HG03432 (cell line): ENCODE results near the gene EIF4G3.
"Not testable (repeated sequence)": the region's sequence is repeated elsewhere in the genome, so short reads cannot be mapped to it uniquely, and the experiment has no call there.

Source experiments
- ATAC-seq: cut with Tn5 transposase; IDR thresholded peaks from one replicate; pipeline ENCODE4 v1.9.1; 2021; ENCODE audit warnings: mild to moderate bottlenecking, moderate library complexity; ENCODE audit not compliant: unreplicated experiment

EIF4G3 gene, protein sequence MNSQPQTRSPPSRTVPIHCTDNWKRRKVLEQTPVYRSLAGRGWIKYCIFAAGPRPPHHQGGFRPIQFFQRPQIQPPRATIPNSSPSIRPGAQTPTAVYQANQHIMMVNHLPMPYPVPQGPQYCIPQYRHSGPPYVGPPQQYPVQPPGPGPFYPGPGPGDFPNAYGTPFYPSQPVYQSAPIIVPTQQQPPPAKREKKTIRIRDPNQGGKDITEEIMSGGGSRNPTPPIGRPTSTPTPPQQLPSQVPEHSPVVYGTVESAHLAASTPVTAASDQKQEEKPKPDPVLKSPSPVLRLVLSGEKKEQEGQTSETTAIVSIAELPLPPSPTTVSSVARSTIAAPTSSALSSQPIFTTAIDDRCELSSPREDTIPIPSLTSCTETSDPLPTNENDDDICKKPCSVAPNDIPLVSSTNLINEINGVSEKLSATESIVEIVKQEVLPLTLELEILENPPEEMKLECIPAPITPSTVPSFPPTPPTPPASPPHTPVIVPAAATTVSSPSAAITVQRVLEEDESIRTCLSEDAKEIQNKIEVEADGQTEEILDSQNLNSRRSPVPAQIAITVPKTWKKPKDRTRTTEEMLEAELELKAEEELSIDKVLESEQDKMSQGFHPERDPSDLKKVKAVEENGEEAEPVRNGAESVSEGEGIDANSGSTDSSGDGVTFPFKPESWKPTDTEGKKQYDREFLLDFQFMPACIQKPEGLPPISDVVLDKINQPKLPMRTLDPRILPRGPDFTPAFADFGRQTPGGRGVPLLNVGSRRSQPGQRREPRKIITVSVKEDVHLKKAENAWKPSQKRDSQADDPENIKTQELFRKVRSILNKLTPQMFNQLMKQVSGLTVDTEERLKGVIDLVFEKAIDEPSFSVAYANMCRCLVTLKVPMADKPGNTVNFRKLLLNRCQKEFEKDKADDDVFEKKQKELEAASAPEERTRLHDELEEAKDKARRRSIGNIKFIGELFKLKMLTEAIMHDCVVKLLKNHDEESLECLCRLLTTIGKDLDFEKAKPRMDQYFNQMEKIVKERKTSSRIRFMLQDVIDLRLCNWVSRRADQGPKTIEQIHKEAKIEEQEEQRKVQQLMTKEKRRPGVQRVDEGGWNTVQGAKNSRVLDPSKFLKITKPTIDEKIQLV (N-terminal part only)

DNA sequence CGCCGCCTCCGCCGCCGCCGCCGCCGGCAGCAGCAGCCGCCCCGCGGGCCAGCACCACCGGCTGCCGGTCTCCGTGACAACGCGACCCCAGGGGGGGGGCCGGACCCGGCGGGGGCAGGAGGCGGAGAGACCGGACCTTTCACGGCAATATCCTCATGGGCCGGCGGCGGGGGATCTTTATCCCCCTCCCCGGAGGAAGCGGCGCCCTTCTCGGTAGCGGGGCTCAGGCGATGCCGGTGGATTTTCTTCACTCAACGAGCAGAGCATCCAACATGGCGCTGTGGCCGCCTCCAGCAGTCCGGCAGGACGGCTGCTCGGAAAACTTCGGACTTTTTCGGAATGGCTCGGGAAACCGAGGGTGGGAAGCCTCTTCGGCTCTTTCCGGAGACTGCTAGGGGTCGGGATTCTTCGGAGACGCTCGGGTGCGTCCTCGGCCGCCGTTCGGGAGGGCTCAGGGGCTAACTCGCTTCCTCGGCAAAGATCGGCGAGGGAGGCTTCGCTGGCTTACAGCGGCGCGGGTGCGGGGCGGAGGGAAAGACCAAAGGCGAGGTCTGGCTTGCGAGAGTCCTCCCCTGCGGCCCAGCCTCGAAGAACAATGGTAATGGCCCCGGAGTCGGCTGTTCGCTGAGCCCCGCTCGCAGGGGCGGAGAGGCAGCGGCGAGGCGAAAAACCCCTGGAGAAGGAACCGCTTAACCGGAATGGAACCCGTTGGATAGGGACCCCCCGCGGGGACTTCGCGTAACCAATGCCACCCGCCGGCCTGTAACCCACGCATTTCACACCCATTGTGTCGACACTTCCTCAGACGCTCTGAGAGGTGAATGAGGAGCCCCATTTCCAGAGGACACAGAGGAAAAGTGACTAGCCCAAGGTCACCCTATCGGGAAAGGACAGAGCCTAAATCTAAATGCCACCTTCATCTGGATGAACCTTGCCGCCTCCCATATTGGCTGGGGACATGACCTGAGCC is at the start of gene EIF4G3:
EIF4G3 (minus strand) TSS at position 312 of the 970 bp plus-strand sequence. CDS start 174,155 bp downstream, outside the sequence.
- peak; percentile 87 for ATAC-seq

DNA sequence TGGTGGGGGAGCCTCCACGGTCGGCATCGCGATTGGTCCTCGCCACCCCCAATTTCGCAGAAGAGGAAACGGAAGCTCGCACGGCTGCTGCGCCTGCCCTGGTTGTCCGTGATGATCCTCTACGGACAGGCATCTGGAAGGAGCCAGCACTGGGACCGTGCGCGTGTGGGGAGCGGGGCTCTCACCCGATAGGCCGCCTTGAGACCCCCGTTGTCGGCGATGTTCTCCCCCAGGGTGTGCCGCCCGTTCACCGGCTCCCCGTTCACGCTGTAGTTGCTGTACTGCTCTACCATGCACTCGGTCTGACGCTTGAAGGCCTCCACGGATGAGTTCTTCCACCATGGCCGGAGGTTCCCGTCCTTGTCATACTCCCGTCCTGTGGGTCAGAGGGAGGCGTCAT is 48.4 kb upstream of the EIF4G3 start:
- no peak for ATAC-seq

DNA sequence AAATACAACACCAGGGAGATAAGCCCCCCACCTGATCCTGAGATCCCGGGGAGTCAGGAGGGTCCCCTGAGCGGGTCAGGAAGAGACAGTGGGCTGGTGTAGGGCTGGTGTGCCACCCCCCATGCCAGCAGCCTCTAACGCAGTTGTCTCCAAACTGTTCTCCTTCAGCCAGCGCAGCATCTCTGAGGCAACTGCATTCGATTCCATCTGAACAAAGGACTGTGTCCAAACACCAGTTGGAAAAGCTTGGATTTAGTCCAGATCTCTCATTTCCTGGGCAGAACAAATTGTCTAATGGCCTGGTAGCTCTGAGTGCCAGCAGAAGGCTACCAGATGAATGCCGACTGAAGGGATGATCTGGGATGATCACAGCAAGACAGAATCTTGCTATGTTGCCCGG is 44.1 kb upstream of the EIF4G3 start:
- no peak for ATAC-seq

DNA sequence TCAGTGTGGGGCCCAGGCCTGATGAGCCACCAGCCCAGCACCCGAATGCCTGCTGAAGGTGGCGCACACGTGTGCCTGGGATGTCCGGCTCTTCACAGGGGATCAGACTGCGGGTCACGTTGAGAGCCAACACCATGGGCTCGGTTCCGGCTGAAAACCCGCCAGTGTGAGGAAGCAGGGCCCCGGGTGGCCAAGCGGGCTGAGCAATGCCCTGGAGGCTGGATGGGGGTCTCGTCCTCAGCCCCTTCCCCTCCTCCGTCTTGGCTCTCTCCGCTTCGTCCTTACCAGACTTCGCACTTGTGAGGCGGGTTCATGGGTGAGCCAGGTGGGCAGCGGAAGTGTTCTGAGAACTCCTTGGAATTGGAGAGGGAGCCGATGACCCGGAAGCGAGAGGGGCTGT is 43.0 kb upstream of the EIF4G3 start:
- no peak for ATAC-seq

DNA sequence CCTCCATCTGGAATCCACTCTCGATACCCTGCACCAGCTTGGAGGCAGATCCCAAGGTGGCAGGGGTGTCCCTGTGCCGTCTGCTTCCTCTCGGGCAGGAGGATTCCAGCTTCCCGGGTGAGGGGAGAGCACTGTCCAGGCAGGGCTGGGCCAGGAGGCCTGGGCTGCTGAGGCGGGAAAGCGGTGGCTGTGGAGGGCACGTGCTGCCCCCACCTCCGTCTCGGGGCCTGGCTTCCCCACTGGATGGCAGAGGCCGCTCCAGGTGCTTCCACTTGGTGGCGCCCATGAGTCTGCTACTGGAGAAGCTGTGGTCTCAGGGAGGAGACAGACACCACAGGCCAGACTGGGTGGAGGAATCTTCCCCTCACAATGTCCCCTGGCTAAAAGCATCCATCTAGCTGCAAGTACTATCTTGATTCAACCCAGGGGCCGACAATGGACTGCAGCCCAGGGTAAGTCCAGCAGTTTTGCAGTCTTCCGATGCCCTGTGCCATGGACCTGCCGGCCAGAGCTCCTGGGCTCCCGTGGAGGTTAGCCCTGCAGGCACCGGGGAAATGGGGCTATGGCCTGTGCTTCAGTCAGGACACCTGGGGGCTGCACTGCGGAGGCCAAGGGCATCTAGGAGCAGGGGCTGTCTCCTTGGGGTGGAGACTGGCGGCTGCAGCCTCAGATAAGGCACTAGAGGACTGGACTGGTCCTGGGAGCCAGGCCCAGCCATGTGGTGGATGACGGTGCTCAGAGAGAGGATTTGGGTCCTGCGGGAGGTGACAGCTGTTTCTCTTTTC is 41.3 kb upstream of the EIF4G3 start:
- no peak for ATAC-seq

DNA sequence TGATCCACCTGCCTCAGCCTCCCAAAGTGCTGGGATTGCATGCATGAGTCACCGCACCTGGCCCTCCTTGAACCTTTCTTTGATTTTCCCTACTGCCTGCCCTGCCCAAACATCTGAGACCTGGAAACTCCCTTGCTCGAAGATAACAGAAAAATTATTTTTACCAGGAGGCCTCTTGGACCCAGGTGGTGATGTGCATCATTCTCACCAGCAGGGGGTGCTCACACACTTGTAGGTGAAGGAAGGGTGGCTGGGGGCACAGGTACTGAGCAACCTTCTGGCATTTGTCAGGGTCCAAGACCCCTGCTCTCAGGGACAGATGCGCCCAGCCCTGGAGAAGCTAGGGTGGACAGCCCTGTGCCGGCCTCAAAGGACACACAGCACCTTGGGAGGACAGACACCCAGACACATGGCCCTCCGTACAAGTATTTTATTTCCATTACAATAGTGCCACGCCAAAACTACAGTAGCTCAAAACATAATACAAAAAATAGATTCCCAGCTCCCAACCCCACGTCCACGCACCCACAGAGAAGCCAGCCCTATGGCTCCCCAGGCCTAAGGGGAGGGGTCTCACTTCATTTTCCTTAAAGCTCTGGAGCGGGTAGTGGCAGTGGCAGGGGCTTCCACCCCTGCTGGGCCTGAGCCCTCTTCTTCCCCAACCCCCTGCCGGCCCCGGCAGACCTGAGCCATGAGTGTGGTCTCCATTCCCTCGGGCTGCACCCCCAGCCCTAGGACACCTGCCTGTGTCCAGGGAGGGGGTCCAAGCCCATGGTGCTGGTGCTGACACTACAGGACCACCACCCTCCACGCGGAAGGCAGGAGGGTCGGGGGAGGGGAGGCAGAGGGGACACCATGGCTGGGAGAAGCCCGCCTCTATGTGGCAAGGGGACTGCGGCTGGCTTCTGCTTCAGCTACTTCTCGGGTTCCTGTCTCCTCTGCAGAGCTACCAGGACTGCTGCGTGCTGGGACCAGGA is 40.4 kb upstream of the EIF4G3 start:
- ATAC-seq: no peak

DNA sequence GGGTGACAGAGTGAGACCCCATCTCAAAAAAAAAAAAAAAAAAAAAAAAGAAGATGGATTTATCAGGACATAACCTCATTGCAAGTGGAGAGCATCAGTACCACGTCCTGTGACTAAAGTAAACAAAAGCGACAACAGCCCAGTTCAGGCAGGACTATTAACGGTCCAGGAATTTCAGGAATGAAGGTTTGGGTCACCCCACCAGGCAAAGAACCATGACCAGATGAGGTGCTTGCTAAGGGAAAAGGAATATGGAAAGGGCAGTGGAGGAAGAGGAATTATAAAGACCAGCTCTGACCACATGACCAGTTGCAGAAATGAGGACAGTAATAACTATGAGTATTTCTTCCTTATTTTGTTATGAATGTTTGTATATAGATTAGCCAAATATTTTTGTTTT is 35.4 kb upstream of the EIF4G3 start:
- ATAC-seq: no peak

DNA sequence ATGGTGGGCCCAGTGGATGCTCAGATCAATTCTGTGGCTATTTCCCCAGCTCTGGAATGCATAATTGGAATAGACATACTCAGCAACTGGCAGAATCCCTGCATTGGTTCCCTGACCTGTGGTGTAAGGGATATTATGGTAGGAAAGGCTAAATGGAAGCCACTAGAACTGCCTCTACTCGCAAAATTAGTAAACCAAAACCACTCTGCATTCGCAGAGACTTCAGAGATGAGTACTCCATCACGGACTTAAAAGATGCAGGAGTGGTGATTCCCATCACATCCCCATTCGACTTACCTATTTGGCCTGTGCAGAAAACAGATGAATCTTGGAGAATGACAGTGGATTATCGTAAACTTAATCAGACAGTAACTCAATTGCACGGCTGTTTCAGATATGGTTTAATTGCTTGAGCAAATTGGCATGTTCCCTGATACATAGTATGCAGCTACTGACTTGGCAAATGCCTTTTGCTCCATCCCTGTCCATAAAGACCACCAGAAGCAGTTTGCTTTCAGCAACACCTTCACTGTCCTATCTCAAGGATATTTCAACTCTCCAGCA is 31.5 kb upstream of the EIF4G3 start:
- not testable (repeated sequence) for ATAC-seq

DNA sequence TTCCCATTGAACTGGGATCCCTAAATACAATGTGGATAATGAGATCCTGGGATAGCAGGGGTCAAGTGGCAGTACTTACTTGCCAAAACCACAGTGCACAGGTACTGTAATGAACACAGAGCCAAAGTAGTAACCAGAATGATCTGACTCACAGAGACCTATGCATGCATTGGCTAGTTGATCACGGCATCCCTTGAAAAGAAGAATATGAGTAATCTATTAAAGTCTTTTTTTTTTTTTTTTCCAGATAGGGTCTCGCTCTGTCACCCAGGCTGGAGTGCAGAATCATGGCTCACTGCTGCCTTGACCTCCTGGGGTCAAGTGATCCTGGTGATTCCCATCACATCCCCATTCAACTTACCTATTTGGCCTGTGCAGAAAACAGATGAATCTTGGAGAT is 29.4 kb upstream of the EIF4G3 start:
- no peak for ATAC-seq

DNA sequence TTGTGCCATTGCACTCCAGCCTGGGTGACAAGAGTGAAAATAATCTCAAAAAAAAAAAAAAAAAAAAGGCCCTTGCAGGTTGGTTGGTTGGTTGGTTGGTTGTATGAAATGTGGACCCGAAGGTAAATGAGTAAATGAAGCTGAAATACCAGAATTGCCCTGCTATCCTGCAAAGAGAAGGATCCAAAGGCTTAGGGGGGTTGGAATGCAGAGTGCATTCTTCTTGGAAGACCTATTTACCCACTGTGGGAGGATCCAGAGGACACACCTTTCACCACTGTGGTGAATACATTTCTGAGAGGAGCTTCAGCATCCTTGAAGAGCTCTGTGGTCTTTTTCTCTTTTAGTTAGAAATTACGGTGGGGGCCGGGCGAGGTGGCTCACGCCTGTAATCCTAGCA is 28.7 kb upstream of the EIF4G3 start:
- no peak for ATAC-seq

DNA sequence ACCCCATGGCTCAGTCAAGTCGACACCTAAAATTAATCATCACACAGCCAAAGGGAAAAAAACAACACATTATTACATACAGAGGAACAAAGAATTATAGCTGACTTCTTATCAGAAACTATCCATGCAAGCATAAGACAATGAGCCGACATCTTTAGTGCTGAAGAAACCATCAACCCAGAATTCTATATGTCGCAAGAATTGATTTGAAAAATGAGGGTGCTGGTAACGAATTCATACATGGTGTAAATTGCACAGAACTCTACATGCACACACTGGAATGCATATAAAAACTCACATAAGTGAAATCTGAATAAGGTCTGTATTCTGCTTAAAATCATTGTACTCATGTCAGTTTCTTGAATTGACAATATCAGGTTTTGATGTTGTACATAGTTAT is 25.0 kb upstream of the EIF4G3 start:
- no peak for ATAC-seq

DNA sequence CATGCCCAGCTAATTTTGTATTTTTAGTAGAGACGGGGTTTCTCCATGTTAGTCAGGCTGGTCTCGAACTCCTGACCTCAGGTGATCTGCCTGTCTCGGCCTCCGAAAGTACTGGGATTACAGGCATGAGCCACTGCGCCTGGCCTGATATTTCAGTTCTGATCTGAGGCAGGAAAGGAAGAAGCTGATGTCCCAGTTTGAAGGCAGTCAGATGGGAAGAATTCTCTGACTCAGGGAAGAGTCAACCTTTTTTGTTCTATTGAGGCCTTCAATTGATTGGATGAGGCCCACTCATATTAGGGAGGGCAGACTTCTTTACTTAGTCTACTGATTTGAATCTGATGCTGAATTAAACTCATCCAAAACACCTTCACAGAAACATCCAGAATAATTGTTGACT is 24.5 kb upstream of the EIF4G3 start:
- not testable (repeated sequence) for ATAC-seq

DNA sequence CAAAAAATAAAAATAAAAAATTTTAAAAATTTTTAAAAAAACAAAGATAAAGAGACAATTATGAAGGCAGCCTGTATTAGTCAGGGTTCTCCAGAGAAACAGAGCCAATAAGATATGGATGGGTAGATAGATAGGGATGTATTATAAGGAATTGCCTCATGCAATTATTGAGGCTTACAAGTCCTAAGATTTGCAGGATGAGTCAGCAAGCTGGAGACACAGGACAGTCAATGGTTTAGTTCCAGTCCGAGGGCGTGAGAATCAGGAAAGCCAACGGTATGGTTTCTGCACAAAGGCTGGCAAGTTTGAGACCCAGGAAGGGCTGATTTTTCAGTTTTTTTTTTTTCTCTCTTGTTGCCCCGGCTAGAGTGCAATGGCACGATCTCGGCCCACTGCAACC is 24.1 kb upstream of the EIF4G3 start:
- ATAC-seq: no peak

DNA sequence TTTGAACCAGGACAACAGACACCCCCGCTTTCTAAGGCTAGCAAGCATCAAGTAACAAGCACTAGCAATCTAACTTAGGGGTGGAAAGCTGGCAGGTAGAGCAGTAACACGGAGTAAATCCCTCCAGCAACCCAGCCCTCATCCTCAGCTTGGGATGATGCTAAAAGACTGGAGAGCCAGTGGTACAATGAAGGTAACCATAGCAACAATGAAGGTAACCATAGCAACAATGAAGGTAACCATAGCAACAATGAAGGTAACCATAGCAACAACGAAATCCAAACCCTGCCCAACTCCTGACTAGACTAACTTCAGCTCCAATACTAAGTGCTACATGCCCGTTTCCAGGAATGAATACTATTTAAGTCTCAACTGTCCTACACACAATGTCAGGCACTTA is 22.2 kb upstream of the EIF4G3 start:
- no peak for ATAC-seq

DNA sequence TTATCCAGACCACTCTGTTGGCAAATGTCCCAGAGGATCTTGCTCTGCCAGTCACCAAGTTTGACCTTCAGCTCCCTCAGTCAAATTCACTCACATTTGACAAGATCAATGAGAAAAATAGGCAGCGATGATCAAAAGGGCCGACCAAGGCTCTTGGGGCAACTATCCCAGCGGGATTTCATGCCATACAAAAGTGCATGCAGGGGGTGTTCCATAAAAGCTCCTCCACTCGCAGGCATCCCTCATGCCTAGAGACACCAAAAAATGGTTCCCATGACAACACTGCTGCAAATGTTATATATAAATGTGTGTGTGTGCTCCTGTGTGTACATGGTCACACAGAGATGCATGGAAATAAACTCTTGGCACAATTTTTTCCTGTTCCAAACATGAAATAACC is 16.2 kb upstream of the EIF4G3 start:
- ATAC-seq: no peak

DNA sequence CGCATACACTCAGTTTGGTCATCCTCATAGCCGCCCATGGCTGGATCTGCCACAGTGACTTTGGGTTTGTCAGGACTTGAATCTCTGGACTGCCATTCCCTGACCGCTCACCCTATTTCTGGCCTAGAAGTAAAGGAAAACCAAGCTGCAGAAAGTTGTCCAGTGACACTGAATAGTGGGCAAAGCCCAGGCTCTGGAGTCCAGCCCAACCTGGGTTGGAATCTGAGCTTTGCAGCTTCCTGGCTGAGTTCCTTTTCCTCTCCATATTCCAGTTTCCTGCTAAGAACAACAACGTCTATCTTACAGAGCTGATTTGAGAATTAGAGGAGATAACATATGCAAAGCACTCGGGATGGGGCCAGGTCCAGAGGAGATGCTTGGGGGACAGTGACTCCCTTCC is 15.6 kb upstream of the EIF4G3 start:
- no peak for ATAC-seq

DNA sequence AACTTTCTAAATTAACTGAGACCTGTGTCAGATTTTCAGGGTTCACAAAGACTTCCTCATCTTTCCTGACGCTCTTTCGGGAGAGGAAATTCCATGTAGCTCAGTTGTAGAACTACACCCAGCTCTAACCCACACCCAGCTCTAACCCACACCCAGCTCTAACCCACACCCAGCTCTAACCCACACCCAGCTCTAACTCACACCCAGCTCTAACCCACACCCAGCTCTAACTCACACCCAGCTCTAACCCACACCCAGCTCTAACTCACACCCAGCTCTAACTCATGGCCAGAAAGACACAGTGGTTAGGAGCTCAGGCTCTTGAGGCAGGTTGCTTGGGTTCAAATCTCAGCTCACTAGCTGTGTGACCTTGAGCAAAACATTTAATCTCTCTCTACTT is 14.1 kb upstream of the EIF4G3 start:
- ATAC-seq: not testable (repeated sequence)

DNA sequence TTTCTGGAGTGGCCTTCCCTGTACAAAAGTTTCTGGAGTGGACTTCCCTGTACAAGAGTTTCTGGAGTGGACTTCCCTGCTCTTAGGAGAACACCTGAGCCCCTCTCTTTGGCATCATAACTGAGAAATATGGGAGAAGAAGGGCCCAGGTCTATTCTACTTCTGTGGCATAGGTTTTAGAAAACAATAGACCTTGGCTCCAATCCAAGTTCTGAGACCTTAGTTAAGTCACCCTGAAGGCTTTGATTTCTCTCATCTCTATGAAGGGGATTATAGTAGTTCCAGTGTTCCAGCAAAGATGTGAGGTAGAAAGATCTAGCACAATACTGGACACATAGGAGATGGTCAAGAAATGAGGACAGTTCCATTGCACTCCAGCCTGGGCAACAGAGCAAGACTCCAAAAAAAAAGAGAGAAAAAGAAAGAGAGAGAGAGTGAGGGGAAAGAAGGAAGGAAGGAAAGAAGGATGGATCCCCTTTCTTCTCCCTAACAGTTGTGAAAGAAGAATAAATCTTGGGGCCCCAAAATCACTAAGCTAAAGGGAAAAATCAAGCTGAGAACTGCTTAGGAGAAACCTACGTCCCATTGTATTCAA is 13.3 kb upstream of the EIF4G3 start:
- ATAC-seq: no peak
